Cortex of kidney (tissue), 1 donor: ENCODE data around the gene SLC6A7.
"Not testable (repeated sequence)": the region's sequence is repeated elsewhere in the genome, so short reads cannot be mapped to it uniquely, and the experiment has no call there.

Source experiments
- DNase-seq: peaks from one replicate; lab custom pipeline; 2025; lab: John Stamatoyannopoulos, UW

Gene SLC6A7

DNA sequence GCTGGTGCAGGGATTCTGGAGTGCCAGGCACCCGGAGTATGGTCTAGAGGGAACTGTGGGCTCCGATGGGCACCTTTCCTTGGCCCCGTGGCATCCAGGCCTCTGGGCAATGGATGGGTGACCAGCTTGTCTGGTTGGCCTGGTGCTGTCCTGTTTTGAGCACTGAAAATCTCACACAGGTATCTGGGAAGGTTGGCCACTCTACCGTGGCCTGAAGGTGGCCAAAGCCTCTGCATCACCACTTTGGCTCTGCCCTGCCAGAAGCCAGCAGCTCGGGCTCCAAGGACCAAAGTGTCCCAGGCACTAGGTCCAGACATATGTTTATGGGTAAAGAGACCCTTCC, 28.8 kb downstream of the SLC6A7 start:
- no peak for DNase-seq

DNA sequence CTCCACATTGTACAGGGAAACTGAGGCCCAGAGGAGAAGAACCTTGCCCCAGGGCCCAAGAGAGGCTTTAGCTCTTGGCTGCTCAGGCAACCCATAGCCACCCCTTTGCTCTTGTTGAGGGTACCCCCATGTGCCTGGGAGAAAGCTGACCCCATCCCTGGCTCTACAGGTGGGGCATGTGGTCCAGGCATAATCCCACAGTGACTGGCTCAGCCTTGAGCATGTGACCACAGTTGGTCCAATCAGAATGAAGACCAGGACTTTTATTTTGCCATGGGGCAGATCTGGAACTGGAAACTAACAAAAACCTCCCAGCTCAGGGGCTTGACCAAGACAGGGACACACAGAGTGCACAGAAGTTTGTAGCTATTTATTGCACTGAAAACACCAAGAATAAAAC, 29.3 kb downstream of the SLC6A7 start:
- DNase-seq = no peak

DNA sequence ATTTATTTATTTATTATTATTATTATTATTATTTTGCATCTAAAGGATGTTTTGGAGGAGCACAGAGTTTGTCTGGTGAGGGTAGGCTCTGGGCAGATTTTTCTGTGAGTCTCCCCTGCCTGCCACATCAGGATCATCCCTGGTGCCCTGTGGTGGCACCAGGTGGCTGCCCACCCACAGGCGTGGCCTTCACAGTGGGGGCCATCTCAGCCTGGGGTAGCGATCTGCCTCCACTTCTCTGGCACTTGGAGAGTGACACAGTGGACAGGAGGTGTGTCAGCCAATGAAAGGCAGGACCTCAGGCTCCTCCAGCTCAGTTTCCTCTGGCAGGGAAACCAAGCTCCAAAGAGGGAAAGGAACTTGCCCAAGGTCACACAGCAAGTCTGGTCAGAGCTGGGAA, 30.0 kb downstream of the SLC6A7 start:
- DNase-seq = no peak

DNA sequence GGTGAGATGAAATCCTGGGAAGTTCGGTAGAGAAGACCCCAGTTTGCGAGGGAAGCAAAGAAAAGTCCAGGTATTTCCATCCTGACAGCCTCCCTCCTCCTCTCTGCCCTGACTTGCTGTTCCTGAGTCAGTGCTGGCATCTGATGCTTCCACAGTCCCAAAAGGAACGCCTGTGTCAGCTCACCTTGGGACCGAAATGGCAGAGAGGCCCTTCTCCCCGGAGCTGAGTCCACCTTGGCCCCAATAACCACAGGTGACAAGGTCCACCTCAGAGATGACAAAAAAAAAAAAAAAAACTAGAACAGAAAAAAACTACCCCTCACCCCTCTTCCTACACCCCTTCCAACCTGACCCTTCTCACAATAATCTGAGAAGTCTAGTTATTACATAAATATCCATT, 31.6 kb downstream of the SLC6A7 start:
- DNase-seq = no peak

DNA sequence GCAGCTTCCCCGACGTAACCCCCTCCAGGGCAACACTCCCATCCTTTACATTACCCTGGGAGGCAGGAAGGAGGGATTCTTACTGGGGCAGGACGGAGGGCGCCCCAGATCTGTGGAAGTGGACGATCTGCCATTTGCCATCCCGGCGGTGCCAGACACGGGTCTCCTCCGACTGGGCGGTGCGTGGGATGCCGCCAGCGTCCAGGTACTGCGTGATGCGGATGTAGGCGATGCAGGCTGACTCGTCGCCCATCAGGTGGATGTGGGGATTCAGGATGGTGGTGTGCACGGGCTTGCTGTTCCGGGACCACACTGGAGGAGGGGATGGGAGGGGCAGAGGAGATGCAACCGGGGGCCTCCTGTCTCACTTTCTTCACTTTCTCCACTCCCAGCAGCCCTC, 33.0 kb downstream of the SLC6A7 start:
- no peak for DNase-seq

DNA sequence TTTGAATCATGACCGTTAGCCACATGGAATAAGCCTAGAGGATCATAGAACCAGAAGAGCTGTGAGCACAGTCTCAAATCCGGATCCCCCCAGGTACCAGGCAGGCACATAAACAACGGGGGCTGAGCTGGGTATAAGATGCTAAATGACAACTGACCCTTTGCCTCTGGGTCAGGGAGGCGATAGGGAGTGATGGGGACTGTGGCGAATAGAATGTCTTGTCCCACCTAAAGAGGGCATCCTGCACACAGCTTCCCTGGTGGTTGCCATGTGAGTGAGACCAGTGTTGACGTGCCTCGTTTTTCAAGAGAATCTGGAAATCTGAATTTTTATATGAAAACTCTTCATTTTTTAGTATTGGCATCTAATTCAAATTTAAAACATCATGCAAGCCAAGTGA, 33.6 kb downstream of the SLC6A7 start:
- no peak for DNase-seq

DNA sequence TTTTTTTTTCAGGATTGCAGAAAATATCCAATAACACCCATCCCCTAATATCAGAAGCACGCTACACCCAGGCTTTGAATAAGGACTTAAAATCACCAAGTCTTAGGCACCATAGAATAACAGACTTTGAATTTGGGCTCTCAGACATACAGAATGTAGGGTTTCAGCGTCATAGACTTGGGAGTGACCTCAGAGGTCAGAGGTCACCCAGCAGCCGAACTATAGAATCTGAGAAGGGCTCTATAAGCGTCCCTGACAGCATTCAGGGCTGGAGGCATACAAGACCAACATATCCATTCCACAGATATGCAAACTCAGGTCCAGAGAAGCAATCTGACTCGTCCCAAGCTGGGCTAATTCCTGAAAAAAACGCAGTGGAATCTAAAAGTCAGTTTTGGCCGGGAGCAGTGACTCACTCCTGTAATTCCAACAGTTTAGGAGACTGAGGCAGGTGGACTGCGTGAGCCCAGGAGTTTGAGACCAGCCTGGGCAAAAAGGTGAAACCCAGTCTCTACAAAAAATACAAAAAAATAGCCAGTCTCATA, 34.7 kb downstream of the SLC6A7 start:
- DNase-seq = no peak

DNA sequence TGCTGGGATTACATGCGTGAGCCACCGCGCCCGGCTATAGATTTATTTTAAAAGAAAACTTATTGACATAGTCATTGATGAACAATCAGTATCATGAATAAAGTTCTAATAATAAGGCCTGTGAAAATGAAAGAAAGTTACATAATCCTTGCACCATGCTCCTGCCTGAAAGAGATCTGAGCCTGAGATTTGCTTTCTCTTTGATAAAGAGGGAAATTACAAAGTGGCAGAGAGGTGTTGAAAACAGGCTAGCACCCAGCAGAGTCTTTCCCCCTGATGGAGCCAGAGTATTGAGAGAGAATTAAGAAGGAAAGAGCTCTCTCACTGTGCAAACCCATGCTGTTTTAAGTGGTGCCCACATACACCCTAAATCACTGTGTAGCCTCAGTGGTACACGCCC, 37.2 kb downstream of the SLC6A7 start:
- no peak for DNase-seq

DNA sequence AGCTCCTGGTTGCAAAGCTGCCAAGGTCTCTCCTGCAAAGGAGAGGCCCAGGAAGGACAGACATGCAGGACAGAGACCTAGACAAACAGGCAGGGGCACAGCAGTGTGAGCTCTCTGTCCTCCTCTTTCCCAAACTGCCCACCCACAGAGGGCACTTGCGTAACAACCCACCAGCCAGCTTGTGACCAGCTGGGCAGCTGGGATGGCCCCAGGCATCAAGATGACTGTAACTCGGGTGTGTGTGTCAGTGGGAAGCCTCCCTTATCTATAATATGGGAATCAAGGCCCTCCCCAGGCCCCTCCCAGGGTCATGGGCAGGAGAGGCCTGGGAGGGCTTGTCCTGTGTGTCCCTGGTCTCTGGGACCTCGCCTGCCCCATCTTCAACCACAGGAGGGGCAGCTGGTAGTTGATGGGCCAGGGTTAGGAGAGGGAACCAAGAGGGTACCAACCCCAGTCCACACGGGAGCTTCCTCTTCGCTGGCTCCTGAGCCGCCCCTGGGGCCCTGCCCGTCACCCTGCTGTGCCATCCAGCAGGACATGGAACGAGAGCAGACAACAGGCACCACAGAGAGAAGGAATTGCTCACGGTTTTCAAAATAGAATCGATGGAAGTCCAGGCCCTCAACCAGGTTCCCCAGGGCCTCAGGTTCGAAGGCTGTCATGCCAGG, 37.9 kb downstream of the SLC6A7 start:
- no peak for DNase-seq

DNA sequence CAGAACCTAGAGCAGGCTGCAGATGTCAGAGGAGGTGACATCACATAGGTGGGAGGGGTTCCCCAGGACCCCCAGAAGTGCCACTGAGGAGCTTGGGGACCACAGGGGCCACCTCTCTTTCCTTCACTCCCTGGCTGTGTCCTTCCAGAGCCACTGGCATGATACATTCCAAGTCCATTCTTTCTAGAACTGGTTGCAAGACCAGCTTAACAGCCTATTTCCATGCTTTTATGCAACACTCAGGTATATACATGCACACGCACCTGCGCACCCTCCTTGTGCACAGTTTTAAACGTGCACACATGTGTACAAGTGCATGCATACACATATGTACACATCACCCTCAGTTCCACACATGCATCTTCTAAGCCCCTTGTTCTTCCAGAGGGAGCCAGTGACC, 39.7 kb downstream of the SLC6A7 start:
- no peak for DNase-seq

DNA sequence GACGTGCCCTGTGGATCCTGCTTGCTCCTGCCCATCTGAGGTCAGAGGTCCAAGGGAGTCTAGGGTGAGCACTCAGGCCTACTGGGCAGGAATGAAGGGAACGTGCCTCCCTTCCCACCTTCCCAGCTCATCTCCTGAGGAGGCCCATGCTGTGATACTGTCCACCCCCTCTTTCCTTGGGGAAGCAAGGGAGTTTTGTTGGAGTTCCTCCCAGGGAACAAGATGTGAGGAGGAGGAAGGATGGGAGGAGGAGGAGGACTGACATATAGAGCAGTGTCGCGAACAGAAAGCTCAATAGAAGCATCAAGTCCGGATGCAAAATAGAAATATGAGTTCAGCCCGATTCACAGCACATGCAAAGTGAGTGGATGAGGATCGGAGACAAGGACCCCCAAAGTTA, 41.0 kb downstream of the SLC6A7 start:
- DNase-seq = no peak

DNA sequence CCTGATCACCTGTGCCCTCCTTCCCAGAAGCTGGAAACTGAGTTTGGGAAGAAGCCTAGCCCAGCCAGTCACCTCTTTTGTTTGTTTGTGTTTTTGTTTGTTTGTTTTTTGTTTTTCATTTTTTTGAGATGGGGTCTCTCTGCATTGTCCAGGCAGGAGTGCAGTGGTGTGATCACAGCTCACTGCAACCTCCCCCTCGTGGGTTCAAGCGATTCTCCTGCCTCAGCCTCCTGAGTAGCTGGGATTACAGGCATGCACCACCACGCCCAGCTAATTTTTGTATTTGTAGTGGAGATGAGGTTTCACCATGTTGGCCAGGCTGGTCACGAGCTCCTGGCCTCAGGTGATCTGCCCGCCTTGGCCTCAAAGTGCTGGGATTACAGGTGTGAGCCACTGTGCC, 43.8 kb downstream of the SLC6A7 start:
- DNase-seq = not testable (repeated sequence)

DNA sequence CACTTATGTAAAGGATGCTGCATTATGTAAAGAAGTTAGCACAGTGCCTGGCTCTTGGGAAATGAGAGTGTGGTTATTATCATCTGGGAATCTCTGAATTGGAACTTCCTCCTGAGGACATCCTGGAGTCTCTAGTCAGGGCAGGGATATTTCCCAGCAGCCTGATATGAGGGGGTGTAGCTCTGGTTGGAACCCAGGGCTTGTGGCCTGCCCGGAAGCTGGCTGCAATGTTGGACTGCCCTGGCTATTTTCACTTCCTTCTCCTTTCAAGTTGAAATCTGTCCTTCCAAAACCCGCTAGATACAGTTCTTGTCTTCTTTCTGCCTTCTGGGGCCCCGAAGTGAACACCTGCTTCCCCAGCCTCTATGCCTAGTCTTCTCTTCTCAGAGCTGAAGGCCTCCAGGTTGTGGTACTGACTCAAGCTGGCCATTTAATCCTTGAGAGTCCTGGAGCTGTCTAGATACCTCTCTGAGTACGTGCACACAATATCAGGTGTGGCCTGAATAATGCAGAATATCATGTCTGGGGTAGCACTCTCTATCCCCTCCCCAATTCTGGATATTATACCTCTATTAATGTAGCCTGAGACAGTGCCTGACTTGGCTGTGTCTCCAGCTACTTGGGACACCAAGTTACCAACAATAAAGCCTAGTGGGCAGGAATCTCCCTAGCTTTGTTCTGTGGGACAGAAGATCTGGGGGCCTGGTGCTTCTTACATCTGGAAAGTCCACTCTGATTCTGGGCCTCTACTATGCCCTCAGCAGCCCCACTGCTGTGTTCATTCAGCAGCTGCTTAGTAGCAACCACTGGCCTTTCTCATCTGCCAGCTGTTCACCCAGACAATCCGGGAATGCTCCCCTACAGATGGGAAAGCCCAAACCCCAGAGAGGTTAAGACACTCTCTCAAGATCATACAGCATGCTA, 45.0 kb downstream of the SLC6A7 start:
- DNase-seq = no peak

DNA sequence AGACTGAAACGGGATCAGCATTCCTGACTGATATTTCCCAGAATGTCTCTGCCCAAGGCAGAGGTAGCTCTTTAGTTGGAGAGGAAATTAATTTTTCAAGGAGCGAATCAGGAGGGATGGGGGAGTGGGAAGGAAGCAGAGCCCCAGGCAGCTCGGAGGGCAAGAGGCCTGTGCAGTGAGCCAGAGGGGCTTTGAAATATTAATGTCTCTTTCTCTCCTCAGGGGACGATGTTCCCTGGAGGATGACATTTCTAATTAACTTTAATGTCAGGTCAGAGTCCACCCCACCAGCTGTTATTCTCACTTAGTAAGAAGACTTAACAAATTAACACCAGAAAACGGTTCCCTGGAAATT, 45.6 kb downstream of the SLC6A7 start:
- DNase-seq = no peak

DNA sequence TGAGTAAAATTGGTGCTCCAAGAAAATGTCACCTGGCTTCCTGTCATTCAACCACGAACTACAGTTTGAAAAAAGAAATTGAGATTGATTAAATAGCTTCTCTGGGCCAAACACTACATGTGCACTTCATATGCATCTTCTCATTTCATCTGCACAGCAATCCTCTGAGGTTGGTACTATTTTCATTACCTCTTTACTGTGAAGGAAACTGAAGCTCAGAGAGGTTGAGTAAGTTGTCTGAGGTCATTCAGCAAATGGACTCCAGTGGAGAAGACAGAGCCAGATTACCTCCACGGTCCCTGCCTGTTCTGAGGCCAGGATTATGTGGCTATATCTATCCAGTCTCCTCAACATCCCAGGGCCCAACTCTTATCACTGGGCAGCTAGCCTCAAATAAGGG, 46.5 kb downstream of the SLC6A7 start:
- DNase-seq = no peak

DNA sequence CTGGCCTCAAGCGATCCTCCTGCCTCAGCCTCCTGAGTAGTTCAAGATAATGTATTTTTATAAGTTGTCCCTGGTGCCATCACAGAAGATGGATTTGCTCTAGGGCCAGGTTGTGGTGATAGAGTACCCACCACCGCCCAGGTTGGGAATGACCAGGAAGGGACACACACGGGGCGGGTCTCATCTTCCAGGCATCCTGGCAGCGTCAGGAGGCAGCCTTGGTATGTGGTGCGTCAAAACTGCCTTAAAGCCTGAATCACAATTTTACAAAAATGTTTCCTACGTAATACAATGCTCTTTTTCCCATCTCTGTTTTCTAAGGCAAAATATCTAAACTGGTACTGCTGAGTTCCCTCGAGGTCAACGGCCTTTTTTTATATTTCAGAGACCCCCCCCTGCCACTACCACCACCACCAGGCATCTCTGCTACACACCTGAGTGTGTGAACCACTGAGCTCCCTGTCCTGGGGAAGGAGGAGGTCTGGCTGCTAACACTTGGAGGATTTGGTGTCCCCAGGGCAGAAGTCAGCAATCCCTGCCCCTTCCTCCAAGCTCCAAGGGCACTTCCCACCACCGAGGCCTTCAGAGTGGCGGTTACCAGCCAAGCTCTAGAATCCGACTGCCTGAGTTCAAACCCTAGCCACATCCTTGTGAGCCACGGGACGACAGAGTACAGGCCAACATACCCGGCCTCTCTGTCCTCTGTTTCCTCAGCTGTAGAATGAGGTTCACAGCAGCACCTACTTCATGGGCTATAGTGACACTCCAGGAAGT, 47.3 kb downstream of the SLC6A7 start:
- no peak for DNase-seq

DNA sequence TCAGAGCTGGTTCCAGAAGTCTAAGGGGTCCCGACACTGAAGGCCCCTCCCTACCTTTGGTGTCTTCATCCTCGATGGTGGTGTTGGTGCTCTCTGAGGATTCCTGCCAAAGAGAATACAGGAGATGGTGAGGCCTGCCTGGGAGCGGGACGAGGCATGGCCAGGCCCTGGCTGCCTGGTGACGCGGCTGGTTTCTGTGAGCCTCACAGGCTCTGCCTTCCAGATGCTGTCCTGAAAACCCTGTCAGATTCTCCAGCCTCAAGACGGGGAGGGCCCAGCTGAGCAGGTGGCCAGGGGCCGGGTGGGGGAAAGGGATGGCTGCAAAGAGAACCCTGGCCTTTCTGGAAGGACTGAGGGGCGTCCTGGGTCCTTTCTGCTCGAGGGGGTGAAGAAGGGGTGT, 48.8 kb downstream of the SLC6A7 start:
- no peak for DNase-seq

DNA sequence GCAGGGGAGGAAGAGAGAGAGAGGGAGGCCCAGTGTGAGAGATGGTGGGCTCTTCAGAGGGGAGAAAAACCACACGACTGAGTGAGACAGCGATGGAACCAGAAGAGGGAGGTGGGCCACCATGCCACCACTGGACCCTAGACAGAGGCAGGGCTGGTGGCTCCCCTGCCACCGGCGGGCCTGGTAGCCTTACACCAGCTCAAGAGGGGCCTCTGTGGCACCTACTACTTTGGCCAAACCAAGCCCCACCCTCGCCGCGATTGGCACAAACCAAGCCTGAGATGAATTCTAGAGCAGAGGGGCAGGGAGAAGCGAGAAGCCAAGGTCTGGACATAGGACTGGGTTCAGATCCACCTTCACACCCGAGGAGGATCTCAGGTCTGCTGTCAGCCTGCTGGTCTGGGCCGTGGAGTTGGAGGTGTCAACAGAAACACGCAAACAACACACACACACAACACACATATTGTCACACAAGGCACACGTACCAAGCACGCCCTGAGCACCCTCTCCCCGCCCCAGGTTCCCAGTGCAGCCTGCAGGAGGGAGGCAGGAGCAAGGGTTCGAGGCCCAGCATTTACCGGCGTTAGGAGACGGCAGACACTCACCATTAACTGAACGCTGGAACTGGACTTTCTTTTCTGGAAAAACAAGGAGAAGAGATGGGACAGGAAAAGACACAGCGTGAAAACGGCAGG, 49.4 kb downstream of the SLC6A7 start:
- no peak for DNase-seq

DNA sequence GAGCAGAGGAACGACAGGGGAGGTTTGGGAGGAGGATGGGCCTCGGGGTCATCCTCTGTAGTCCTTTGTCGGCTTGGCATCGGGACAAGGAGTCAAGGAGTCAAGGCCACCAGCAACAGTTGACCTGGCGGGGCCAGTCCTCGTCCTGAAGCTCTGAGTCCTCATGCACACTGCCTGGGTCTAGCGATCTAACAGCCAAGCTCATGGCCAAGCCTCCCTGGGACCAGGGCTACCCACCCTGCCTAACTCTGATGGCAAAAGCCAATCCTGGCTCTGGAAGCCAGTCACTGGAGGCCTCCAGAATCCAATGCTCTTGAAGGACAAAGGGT, 49.9 kb downstream of the SLC6A7 start:
- no peak for DNase-seq

DNA sequence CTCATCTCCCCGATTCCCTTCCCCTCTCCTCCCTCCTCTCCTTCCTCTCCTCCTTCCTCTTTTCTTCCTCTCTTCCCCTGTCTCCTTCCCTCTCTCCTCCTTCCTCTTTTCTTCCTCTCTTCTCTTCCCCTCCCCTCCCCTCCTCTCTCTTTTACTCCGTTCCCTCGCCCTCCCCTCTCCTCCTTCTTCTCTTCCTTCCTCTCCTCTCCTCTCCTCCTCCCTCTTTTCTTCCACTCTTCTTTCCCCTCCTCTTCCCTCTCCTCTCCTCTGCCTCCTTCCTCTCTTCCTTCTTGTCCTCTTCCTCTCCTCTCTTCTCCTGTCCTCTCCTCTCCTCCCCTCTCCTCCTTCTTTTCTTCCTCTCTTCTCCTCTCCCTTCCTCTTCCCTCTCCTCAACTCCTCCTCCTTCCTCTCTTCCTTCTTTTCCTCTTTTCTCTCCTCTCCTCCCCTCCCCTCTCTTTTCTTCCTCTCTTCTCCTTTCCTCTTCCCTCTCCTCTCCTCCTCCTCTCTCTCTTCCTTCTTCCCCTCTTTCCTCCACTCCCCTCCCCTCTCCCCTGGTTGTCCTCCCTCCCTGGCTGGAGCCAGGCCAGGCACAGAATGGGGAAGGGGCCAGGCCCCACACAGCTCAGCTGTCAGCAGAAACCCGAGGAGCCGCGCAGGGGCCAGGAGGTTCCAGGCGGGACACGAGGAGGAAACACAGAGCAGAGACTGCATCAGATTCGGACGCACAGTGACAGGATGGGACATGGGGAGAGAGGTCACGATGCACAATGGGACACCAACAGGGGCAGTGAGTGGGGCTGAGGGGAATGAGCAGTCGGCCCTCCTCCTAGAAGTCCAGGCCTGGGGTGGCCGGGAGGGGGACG, 51.7 kb downstream of the SLC6A7 start:
- DNase-seq = no peak

DNA sequence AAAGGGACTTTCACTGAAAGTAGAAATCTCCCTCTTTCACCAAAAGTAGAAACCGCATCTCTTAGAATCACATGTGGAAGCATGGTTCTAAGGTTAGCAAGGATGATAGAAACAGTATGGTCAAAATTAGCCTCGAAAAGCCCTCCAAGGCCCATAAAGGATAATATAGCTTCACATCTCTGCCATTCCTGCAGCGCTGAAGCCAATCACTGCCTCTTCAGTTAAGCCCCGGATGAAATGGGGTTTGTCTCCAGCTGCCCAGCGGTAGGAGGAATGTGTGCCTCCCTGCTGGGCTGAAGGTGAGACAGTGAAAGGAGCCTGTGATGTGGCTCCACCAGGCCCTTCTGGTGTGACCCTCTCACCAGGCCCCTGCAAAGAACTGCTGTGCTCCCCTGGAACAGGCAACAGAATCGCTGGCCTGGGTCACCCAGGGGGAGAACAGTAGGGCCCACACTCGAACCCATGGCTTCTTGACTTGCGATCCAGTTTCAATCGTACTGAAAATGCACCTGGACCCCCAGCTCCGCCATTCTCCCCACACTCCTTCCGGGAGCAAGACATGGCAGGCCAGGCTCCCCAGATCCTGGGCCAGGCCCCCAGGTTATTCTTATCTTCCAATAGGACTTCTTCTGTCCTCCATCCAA, 52.5 kb downstream of the SLC6A7 start:
- DNase-seq = no peak
